ENCODE data around the gene AFF3.
"Not testable (repeated sequence)": the region's sequence is repeated elsewhere in the genome, so short reads cannot be mapped to it uniquely, and the experiment has no call there.

AFF3 gene

DNA sequence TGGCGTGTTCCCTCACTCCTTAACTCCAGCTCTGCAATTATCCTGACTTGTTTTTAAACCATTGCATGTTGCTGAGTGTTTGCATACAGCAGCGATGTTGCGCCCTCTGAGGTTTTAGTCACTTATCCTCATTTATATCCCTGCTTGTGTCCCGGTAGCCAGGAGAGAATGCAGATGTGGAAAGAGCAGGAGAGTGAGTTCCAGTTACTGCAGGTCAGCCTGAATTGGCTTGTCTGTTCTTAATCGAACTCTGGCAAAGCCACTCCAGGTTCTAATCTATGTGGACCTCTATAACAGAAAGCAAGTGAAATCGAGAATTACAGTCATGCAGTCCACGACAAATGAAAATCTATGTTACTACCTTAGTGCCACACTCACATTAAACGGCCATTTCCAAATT is 357.4 kb downstream of the AFF3 start:
- no peak for DNase-seq (ENCODE audit: low read depth)

DNA sequence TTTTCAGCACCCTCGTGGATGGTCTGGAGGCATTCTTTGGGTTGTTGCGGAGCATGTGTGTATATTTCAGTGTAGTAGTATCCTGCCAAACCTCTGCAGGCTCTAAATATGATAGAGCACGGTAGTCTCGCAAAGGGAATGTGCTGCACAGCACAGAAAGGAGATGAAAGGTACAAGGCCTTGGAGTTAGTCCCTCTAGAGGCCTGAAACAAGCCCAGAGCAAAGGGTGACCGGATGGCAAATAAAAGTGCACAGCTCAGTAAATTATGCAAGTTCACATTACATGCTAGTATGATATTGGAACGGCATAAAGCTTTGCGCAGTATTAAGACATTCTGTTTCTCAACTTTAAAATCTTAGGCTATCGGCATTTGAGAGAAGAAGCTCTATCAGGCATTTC is 358.1 kb downstream of the AFF3 start:
- DNase-seq (ENCODE audit: low read depth): no peak

DNA sequence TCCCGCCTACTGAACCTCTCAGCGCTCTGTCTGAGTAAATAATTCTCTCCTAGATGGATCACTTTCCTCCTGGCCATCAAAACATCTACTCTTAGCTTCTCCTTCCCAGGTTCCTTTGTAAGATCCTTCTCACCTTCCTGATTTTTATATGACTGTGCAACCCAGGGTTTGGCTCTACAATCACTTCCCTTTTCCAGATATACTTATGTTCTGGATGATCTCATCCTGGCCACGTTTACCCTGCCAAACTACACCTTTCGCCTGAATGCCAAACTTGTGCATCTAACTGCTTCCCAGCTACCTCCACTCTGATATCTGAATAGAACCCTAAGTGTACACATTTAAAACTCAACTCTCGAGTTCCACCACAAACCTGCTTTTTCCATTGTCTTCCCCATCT is 362.1 kb downstream of the AFF3 start:
- no peak for DNase-seq (ENCODE audit: low read depth)

DNA sequence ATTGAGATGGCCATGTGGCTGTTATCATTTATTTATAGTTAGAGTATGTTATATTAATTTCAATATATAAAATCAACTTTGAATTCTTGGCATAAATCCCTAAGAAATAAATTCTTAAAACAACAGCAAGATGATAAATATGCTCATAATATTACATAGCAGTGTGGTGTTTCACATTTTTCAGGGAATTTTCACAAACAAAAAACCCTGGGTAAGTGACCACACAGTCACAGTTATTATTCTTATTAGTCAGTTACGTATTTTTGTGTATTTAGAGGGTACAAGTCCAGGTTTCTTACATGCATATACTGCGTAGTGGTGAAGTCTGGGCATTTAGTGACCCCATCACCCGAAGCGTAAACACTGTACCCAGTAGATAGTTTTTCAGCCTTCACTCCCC is 363.1 kb downstream of the AFF3 start:
- DNase-seq (ENCODE audit: low read depth): no peak

DNA sequence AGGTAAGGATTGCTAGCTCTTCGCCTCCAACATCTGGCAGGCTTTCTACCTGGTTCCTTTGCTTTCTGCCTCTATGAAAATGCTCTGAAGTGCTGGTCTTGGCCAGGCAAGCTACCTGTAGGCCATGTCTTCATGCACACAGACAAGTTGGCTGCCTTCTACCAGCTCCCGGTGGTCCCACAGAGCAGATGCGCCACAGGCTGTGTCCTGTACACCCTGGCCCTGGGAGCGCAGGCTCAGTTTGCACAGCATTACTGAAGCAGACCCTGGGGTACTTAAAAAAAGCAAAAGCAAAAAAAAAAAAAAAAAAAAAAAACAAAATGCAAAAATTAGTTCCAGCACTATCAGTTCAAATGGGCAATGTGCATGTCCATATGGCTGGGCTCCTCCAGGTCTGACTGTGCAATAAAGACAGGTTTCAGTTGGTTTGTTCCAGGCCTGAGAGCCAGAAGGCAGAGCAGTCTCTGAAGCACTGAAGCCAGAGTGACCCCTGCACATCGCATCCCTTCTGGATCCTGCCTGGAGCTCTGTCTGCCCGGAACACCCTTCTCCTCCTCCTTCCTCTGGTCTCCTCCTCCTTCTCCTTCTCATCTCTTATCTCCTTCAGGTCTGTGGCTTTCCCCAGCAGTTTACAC is 364.6 kb downstream of the AFF3 start:
- DNase-seq (ENCODE audit: low read depth): no peak

DNA sequence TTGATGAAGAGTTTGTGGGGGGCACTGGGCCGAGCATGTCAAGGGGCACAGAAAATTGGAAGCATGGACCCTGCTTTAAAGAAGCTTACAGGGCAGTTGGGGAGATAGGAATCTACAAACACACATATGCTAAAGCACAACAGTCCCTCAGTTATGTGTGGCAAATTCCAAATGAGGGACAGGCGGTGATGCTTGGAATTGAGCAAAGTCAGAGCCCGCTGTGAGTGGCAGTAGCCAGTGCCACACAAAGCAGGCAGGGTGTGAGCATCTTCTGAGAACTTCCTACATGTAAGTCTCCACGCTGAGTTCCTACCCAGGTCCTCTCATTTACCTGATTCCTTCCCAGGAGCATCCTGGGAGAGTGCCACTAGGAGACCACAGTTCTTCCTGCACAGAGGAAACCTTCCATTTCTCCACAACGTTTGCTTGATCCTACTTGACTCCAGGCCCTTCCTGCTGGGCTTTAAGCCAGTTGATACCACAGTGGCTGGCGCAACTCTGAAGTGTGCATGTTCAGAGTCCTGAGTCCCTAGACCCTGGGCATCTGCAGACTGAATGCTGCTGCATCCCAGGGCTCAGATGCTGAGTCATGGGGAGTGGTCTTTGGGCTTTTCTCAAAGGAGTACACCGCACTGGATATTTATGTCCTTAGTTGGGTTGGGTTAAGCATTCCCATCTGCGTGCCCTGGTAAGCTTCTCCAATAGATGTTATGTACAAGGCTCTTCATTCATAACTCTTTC is 365.3 kb downstream of the AFF3 start:
- no peak for DNase-seq (ENCODE audit: low read depth)

DNA sequence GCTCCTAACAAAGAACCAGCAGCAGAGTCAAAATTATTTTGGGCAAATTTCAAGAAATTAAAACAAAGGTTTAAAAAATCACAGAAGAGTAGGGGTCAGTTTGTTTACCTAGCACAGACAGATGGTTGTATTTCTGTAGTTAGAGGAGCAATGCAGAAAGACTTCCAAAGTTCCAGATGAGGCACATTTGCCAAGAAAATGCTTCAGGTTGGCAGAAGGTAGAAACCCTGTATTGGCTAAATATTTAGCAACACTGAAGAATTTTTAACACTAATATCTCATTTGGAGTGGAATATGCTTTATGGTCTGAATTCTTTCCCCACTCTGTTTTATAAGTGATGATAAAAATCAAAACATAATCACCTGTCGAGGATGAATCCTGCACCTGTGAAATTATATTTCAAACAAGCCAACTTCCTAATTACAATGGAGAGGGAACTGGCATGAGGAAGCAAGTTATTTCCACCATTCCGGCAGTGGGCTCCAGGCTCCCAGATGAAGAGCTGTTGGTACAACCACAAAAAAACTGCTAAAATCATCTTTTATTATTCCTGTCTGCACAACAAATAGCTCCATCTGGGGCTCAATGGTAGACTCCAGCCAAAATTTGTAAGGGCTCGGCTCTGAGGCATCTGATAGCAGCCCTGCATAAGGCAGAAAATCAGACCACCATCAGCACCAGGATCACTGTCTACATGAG is 366.0 kb downstream of the AFF3 start:
- DNase-seq (ENCODE audit: low read depth): no peak

DNA sequence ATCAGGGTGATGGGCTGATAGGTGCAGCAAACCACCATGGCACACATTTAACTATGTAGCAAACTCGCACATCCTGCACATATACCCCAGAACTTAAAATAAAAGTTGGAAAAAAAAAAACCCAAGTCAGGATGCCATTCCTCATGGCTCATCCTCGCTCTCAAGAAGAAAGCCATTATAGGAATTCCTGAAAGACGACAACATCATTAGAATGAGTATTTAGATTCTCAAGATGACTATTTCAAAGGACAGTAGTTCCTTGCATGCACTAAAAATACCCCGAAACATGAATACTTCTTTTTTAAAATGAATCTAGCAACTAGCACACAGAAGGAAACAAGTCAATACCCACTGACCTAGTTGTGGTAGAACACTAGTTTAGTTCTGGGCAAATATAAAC is 366.8 kb downstream of the AFF3 start:
- DNase-seq (ENCODE audit: low read depth): no peak

DNA sequence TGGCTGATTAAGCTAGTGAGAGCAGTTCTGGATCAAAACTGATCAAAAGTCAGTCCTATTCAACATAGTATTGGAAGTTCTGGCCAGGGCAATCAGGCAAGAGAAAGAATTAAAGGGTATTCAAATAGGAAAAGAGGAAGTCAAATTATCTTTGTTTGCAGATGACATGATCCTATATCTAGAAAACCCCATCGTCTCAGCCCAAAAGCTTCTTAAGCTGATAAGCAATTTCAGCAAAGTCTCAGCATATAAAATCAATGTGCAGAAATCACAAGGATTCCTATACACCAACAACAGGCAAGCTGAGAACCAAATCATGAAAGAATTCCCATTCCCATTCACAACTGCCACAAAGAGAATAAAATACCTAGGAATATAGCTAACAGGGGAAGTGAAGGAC is 368.7 kb downstream of the AFF3 start:
- DNase-seq (ENCODE audit: low read depth): not testable (repeated sequence)

DNA sequence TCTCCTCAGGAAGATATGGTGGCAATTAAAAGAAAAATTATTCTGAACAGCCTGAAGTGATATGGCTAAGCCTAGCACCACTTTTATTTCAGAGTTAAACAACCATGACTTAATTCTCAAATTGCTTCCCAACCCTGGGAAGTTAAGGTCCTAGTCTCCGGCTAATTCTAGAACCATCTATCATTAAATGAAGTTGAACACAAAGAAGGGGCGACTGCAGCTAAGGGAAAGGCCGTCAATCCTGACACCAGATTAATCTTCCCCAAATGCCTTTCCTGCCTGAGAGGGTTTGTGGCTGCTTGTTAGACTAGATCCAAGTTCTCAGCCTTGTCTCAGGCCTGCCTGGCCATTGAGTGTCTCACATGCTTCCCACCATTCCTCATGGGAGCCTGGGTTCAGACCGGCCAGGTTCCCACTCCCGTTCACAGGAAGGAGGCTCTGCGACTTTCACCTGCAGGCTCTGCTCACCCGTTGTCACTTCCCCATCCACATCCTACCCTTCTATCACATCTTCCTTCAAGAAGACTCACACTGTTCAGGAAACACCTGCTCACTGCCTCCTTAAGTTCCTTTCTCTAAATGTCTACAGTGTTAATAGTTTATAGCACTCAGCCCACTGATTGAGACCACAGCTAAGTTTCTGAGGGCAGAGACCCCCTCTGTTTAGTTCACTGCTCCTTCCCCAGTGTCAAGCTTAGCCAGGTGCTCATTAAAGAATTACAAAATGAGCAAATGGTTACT is 369.6 kb downstream of the AFF3 start:
- no peak for DNase-seq (ENCODE audit: low read depth)

DNA sequence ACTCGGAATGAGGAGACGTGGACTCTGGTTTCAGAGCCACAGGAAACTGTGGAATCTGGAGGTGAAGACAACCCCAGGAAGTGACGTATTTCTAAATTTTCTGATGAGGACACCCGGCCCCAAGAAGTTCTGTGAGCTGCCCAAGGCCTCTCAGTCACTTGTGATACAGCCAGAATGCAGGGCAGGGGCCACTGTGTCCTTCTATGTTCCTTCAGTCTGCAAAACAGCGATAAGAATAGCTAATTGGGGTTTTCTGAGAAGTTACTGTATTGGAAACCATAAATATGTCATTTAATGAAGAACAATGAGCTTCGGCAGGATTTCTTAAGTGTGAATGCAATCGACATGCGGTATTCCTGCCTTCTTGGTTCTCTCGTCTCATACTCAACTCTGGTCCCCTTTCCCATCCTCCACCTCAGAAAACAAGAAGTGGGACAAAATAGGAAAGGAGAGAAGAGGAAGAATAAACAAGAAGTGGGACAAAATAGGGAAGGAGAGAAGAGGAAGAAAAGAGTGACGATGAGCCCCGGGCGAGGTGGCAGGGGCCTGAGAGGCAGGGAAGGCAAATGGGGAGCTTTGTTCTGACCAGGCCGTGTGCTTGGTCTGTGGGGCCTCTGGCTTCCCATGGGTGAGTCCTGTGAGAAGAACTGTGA is 370.6 kb downstream of the AFF3 start:
- DNase-seq (ENCODE audit: low read depth): no peak

DNA sequence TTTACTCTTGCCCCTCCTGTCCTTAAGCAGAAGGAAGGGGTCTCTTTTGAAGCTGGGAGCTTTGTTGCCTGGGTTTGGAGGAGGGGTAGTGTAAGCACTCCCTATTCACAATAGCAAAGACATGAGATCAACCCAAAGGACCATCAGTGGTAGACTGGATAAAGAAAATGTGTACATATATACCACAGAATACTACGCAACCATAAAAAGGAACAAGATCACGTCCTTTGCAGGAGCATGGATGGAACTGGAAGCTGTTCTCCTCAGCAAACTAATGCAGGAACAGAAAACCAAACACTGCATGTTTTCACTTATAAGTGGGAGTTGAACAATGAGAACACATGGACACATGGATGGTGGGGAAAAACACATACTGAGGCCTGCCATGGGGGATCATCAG is 371.5 kb downstream of the AFF3 start:
- no peak for DNase-seq (ENCODE audit: low read depth)

DNA sequence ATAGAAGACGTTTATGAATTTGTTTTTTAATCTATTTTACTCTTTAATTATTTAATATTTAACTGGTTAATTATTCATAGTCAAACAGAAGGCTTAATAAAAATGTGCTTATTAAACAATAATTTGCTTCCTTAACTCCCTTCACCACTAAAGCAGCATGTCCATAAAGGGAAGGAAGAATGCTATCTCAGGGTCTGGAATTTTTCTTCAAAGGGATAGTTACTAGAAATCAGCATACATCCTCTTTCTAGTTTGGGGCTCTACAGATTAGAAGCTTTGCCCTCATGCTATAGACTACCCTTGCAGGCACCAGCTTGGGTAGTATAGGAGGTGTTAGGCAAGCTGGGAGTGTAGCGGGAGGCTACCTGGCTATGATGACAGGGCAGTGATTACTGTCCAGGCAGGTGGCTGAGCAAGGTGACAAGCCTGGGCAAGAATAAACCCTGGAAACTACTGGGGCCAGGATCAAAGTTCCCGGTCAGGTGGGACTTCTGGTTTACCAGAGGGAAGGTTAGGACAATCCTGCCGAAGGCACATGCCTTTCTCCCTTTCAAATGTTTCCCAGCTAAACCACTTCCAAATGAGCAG is 376.6 kb downstream of the AFF3 start:
- DNase-seq (ENCODE audit: low read depth): no peak

DNA sequence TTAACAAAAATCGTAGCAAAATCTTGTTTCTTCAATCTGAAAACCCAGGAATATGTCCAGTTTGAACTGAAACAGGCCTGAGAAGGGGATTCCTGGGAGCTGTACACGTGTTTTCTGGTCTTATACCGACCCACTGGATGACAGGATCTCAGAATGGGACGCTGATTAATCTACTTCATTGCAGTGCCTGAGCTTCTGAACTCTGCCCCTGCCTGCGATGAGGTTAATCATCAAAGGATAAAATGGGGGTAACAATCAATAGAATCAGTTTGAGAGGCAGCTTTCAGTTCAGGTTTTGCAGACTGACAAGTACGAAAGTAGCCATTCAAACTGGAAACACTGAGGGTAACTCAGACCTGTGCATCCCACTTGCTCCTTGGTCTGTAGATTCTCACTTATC is 378.6 kb downstream of the AFF3 start:
- no peak for DNase-seq (ENCODE audit: low read depth)

DNA sequence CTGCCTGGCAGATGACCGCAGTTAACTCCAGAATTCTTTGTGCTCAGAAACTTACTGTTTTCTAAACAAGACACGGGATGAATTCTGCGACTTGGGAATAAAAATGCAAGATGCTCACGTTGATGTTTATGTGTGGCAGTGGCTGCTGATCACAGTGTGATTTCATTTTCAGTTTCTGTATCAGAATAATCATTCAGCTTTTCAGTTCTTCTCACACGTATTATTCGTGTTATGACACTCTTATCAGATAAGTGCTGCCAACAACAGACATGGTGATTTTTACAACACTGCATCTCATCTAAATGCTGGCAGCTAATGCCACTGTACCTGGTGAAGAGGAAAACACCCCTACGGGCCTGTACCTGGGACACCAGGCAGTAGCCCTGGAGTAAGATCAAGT is 379.7 kb downstream of the AFF3 start:
- no peak for DNase-seq (ENCODE audit: low read depth)

DNA sequence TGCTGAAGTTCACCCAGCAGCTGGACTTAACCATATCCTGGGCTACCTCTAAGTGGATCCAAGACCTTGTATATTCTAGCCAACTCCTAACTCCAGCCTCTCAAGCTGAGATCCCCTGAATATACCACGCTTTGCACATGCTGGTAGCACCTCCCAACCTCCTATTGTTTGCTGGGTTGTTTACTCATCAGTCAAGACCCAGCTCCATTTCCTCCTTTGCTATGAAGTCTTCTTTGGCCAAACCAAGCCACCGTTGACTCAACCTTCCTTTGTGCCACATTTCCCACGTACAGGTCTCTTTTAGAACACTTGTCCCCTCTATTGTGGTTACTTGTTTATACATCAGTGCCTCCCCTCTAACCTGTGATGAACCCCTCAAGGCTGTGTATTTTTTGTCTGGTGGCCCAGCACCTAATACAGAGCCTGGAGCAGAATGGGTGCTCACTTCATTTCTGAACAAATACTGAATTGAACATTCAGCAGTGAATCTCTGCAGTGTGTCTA is 384.7 kb downstream of the AFF3 start:
- DNase-seq (ENCODE audit: low read depth): no peak

DNA sequence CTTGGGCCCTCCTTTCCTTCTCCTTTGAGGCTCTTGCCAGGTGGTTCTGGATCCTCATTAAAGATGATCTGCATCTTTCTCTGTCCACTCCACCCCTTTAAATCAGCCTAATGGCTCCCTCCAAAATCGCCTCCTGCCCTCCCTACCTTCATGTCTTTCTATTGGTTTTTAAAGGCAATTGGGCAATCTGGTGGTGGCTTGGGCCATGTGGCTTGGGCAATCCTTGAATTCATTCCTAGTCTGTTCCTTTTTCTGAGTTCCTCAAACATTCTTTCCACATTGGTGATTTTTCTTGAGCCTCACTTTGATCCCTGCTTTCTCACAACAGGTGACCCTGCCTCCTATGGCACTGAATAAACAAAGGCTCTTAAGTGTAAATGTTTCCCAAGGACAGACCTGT is 386.3 kb downstream of the AFF3 start:
- no peak for DNase-seq (ENCODE audit: low read depth)

DNA sequence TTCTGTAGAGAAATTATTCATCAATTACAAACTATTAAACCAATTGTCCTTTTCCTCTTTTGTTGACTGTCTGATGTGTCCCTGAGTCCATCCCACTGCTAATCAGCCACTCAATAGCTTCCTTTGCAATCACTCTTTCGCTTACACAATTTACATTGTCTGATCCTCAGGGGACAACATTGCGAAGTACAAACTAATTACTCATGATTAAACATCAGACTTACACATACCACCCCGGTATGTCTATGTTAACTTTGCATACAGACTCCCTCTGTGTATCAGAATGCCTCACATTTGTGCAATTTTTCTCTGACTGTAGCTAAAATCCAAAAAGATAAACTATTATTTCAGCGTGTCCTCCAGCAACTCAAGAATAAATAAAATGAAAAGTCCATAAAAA is 388.2 kb downstream of the AFF3 start:
- no peak for DNase-seq (ENCODE audit: low read depth)

DNA sequence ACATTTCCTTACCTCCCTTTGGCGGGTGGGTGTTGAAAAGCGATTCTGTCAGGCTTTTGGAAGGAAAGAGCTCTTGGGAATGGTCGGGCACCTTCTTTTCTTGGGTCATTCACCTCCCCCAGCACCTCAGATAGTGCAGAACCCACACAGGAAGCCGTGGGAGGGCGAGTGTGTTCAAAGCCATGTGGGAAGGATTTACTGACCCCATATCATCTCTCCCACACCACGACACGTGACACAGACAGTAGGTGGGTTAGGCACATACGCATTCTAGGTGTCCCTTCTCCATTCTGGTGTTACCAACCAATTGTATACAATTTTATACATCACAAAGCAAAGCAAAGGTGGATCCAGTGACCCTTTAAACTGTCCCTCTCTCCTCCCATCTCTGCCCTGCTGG is 388.9 kb downstream of the AFF3 start:
- DNase-seq (ENCODE audit: low read depth): no peak

DNA sequence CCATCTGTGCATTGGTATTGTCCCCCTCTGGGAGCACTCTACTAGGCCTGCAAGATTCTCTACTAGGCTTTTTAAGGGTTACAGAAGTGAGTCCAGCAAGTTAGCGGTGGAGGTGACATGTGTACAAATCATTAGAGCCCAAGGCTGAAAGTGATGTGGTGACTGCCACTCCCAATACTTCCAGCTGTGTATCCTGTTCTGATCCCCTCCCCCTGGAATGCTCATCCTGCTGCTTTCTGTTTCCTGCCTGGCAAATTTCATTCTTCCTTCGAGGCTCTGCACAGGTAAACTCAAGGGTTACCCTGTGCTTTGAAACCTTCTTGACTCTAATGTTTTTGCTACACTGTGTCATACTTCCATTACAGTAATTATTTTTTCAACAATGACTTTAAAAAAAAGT is 394.0 kb downstream of the AFF3 start:
- no peak for DNase-seq (ENCODE audit: low read depth)

DNA sequence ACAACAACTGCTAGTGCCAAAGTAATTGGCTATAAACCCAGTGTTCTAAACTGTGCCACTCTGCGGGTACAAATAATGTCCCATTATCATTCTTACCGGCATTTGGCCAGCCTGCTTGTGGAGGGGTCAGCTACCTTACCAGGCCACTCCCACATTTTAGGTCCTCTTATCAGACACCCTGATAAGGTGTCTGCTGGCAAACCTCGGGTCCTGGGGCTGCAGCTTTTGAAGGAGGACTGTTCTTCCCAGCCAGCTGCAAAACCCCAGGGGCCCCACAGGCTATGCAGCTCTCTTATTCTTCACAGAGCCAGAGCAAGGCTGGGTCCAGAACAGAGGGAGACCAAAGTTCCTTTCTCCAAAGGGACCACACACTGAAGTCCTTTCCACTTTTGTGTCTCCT is 394.5 kb downstream of the AFF3 start:
- DNase-seq (ENCODE audit: low read depth): no peak

DNA sequence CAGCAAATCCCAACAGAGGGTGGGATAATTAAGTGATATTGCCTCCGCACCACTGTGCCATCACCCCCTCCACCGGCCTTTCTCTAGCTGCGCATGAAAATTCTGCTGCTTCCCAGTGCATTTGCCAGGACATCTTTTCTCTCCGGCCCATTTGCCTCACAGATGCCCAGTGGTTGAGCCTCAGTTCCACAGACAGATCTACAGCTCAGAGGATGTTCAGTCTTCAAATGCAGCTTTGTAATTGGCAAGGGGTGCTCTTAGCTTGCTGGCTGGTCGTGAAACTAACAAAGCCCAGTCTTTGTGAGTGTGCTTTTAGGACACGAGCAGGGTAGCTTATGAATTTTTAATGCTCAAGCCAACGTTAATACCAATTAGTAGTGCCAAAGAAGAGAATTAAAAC is 399.2 kb downstream of the AFF3 start:
- DNase-seq (ENCODE audit: low read depth): no peak
